ENCODE data around the gene NSMCE3. TPM values are rescaled to one million over a fixed set of nuclear protein-coding genes. Genes with fewer than 3 reads are reported as not detected.
"Not testable (repeated sequence)": the region's sequence is repeated elsewhere in the genome, so short reads cannot be mapped to it uniquely, and the experiment has no call there.

Gene NSMCE3
- total RNA-seq, 2 experiments from 2014 or later, result 8.7 to 9.1 TPM

DNA sequence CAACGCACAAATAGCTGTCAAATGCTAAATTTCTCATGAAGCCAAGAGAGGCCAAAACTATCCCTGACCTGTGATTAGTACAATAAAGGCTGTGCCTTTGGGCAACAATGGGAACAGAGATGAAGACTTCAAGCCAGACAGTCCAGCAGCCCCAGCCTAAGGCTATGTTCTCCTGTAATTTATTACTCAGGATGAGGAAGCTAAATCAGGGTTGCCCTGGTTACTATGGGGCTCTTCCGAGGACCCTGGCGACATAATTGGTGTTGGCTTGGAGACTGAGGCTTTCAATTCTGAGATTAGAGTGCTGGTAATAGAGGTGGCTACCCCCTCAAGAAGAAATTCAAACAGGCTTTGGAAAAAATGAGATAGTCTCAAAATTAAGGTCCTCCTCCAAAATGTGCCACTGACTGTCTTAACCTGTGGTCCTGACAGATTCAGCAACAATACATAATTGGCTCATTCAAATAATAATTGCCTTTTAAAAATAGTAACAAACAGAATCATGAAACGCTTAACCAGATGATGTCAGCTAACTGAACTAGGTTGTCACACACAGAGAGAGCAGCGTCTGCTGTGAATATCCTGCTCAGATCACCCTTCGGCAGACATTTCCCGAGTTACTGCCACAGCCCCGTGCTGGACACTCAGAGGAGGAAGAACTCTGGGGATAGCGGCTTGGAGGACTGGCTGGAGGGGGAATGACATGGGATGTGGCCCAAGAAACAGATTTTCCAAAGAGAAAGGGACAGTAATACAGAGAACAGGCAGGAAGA lies 43.0 kb downstream of the NSMCE3 start:
- DNase-seq (no peak), ATAC-seq (no peak)
- Mint-ChIP-seq H3K27ac (no peak overlapping the region), H3K9me3 (ENCODE audit: insufficient read depth) (no peaks in the 10 kb centered on the region), H3K36me3 (ENCODE audit: low read depth) (no peaks in the 10 kb centered on the region), H3K27me3 (ENCODE audit: low read depth) (peaks cover 28% of the 10 kb centered on the region), H3K4me3 (no peak overlapping the region), H3K4me1 (ENCODE audit: low read depth) (no peaks in the 10 kb centered on the region)
- ChIA-PET CTCF (no interaction called here), POLR2A (no interaction called here)

DNA sequence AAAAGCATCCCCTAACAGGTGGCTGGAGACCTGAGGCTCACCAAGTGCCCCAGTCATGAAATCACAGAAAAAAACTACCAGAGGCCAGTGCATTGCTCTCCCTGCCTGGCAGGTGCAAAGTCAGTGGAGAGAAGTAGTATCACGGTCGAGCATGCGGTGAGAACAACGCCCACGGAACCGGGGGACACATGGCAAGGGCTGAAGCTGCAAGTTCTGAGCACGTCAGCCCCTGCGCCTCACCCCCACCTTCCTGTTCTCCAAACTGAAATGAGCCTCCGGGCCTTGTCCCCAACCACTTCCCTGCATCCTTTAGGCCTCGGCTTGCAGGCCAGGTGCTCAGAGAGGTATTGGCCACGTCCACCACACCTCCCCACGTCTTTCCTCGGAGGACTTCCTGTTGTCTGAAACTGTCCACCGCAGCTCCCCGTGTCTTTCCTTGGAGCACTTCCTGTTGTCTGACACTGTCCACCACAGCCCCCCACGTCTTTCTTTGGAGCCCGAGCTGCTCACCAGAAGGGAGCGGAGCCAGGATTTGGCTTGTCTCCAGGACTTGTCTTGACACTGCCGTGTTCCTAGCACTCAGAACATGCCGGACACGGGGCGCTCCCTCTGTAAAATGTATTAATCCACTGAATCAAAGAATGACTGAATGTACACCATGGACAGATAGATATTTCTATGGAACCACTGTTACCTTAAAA lies 43.9 kb downstream of the NSMCE3 start:
- Mint-ChIP-seq H3K9me3 (ENCODE audit: insufficient read depth) (no peaks in the 10 kb centered on the region), H3K4me1 (ENCODE audit: low read depth) (no peaks in the 10 kb centered on the region), H3K27ac (no peak overlapping the region), H3K4me3 (no peak overlapping the region), H3K27me3 (ENCODE audit: low read depth) (peaks cover 25% of the 10 kb centered on the region), H3K36me3 (ENCODE audit: low read depth) (no peaks in the 10 kb centered on the region)
- no peak for ATAC-seq
- DNase-seq, result no peak
- POLR2A ChIA-PET, result no interaction called here
- CTCF ChIA-PET, result no interaction called here

DNA sequence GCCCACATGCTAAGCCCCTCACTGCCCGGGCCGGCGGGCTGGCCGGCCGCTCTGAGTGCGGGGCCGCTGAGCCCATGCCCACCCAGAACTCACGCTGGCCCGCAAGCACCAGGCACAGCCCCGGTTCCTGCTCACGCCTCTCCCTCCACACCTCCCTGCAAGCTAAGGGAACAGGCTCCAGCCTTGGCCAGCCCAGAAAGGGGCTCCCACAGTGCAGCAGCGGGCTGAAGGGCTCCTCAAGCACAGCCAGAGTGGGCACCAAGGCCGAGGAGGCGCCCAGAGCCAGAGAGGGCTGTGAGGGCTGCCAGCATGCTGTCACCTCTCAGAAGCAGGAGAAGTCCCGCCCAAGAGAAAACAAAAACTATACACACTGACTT lies 44.6 kb downstream of the NSMCE3 start:
- CTCF ChIA-PET; ATAC-seq; H3K9me3 Mint-ChIP-seq (ENCODE audit: insufficient read depth); DNase-seq; POLR2A ChIA-PET; H3K36me3 Mint-ChIP-seq (ENCODE audit: low read depth); H3K27ac Mint-ChIP-seq; H3K4me3 Mint-ChIP-seq; H3K4me1 Mint-ChIP-seq (ENCODE audit: low read depth): not testable (repeated sequence)
- peaks cover 23% of the 10 kb centered on the region for H3K27me3 Mint-ChIP-seq (ENCODE audit: low read depth)

DNA sequence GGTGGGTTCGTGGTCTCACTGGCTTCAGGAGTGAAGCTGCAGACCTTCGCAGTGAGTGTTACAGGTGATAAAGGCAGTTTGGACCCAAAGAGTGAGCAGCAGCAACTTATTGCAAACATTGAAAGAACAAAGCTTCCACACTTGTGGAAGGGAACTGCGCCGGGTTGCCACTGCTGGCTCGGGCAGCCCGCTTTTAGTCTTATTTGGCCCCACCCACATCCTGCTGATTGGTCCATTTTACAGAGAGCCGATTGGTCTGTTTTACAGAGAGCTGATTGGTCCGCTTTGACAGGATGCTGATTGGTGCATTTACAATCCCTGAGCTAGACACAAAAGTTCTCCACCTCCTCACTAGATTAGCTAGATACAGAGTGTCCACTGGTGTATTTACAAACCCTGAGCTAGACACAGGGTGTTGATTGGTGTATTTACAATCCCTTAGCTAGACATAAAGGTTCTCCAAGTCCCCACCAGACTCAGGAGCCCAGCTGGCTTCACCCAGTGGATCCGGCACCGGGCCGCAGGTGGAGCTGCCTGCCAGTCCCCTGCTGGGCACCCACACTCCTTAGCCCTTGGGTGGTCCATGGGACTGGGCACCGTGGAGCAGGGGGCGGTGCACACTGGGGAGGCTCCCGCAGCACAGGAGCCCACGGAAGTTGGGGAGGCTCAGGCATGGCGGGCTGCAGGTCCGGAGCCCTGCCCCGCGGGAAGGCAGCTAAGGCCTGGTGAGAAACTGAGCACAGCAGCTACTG lies 45.2 kb downstream of the NSMCE3 start:
- H3K27me3 Mint-ChIP-seq (ENCODE audit: low read depth), result peaks cover 17% of the 10 kb centered on the region
- H3K36me3 Mint-ChIP-seq (ENCODE audit: low read depth); H3K27ac Mint-ChIP-seq; H3K4me3 Mint-ChIP-seq; CTCF ChIA-PET; POLR2A ChIA-PET; ATAC-seq; H3K9me3 Mint-ChIP-seq (ENCODE audit: insufficient read depth); H3K4me1 Mint-ChIP-seq (ENCODE audit: low read depth); DNase-seq: not testable (repeated sequence)

DNA sequence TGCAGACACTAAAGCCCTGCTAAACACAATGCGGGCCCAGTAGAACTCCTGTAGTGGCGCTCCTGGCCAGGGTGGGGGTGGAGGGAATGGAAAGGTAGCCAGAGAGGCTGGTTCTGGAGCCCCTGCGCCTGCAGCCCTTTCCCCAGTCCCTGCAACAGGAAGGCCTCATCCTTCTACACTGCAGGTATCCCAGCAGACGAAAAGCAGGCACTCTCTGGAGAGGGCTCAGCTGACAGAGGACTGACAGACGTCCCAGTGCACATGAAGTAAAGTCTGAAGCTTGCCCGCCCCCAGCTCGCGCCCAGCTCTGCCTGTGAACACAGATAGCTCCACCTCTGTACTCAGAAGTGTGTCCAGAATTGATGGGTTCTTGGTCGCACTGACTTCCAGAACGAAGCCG lies 46.0 kb downstream of the NSMCE3 start:
- Mint-ChIP-seq H3K4me3 (no peak overlapping the region), H3K27me3 (ENCODE audit: low read depth) (peaks cover 14% of the 10 kb centered on the region), H3K27ac (no peak overlapping the region), H3K4me1 (ENCODE audit: low read depth) (no peaks in the 10 kb centered on the region), H3K36me3 (ENCODE audit: low read depth) (no peaks in the 10 kb centered on the region), H3K9me3 (ENCODE audit: insufficient read depth) (no peaks in the 10 kb centered on the region)
- CTCF ChIA-PET, result no interaction called here
- POLR2A ChIA-PET, result no interaction called here
- no peak for ATAC-seq
- DNase-seq, result no peak

DNA sequence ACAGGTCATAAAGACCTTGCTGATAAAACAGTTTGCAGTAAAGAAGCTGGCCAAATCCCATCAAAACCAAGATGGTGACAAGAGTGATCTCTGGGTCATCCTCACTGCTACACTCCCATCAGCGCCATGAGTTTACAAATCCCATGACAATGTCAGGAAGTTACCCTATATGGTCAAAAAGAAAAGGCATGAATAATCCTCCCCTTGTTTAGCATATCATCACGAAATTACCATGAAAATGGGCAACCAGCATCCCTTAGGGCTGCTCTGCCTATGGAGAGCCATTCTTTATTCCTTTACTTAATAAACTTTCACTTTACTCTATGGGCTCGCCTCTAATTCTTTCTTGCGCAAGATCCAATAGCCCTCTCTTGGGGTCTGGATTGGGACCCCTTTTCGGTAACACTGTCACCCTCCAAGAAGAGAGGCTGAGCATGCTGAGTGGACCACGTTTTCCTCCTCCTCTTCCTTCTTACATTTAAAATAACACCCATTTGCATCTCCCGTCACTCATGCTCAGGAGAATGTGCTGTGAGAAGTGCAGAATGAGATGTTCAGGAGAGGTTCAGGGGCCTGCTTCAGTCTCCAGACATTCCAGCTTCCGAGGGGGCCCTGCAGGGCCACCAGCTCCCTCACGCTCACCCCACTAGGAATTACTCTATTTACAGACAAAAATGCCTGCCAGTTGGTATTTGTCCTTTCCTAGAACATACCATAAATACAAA lies 47.3 kb downstream of the NSMCE3 start:
- DNase-seq (no peak), ATAC-seq (no peak)
- no peak overlapping the region for H3K27ac Mint-ChIP-seq
- ChIA-PET POLR2A (no interaction called here), CTCF (no interaction called here)
- H3K4me3 Mint-ChIP-seq, result no peak overlapping the region
- no peaks in the 10 kb centered on the region for H3K4me1 Mint-ChIP-seq (ENCODE audit: low read depth)
- no peaks in the 10 kb centered on the region for H3K9me3 Mint-ChIP-seq (ENCODE audit: insufficient read depth)
- H3K36me3 Mint-ChIP-seq (ENCODE audit: low read depth), result no peaks in the 10 kb centered on the region
- peaks cover 5% of the 10 kb centered on the region for H3K27me3 Mint-ChIP-seq (ENCODE audit: low read depth)

DNA sequence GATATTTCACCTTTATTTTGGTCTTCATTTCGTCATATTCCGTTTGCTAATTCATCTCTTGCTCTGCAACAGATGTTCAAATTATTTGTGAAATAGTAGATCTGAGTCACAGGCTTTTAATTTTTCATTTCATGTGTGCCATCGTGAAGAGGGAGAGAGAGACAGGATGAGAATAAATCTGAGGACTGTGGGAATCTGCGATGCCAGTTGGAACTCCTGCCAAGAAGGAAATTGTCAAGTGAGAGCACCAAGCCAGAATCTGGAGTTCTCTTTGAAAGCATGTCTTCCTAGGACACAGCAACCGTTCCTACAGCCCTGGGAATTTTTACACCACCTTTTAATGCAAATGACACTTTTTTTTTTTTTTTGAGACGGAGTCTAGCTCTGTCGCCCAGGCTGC lies 48.8 kb downstream of the NSMCE3 start:
- ATAC-seq (no peak), DNase-seq (no peak)
- Mint-ChIP-seq H3K4me3 (no peak overlapping the region), H3K27ac (no peak overlapping the region), H3K4me1 (ENCODE audit: low read depth) (no peaks in the 10 kb centered on the region), H3K36me3 (ENCODE audit: low read depth) (no peaks in the 10 kb centered on the region), H3K9me3 (ENCODE audit: insufficient read depth) (no peaks in the 10 kb centered on the region), H3K27me3 (ENCODE audit: low read depth) (peaks cover 8% of the 10 kb centered on the region)
- ChIA-PET CTCF (no interaction called here), POLR2A (no interaction called here)

DNA sequence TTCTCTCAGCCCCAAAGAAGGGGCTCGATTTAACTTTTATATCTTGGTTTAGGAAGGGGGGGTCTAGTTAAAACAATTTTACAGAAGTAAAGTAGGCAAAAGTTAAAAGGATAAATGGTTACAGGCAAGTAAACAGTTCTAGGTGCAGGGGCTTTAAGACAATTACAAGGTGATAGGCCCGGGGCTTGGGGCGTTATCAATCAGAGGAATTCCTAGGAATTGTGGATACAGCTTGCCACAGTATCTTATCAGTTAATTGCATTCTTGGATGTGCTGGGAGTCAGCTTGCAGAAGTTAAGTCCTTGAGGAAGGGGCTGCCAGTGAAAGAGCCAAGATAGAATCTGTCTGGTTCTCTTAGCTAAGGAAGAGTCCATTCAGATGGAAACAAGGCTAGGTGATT lies 52.7 kb downstream of the NSMCE3 start:
- ATAC-seq (no peak), DNase-seq (no peak)
- Mint-ChIP-seq H3K9me3 (ENCODE audit: insufficient read depth) (no peaks in the 10 kb centered on the region), H3K36me3 (ENCODE audit: low read depth) (no peaks in the 10 kb centered on the region), H3K4me1 (ENCODE audit: low read depth) (peaks cover 7% of the 10 kb centered on the region), H3K4me3 (no peak overlapping the region), H3K27ac (no peak overlapping the region), H3K27me3 (ENCODE audit: low read depth) (peaks cover 21% of the 10 kb centered on the region)
- ChIA-PET CTCF (no interaction called here), POLR2A (no interaction called here)

Measured in activated CD8-positive, alpha-beta T cell treated with anti-CD3 and anti-CD28 coated beads, Interleukin-2, amount 10 ng/mL, durations not matched to agents 7 days and 5 days (primary cell).